H9 (cell line): ENCODE data around the gene WHRN. TPM values are rescaled to one million over a fixed set of nuclear protein-coding genes. Genes with fewer than 3 reads are reported as not detected.

Experiments
- DNase-seq: peaks from one replicate; pipeline ENCODE4 v3.0.0-alpha.2; 2017
- H2AFZ ChIP-seq: one replicate; pipeline ENCODE4 v1.6.1; 2013; ENCODE audit warnings: mild to moderate bottlenecking, low read length, control low read depth, moderate library complexity
- H2AK5ac ChIP-seq: 2 replicates; pipeline ENCODE4 v1.6.1; 2013; ENCODE audit warnings: low read length, control low read depth, mixed read lengths; ENCODE audit not compliant: insufficient read length
- H2BK120ac ChIP-seq: one replicate; pipeline ENCODE4 v1.6.1; 2013; ENCODE audit warnings: low read depth, mild to moderate bottlenecking, low read length, control low read depth, inconsistent platforms; ENCODE audit not compliant: poor library complexity, severe bottlenecking
- H2BK12ac ChIP-seq: 2 replicates; pipeline ENCODE4 v1.6.1; 2013; ENCODE audit warnings: low read length, control low read depth, mixed read lengths, low read depth; ENCODE audit not compliant: insufficient read length
- H2BK15ac ChIP-seq: 2 replicates; pipeline ENCODE4 v1.6.1; 2013; ENCODE audit warnings: low read depth, low read length, control low read depth
- H2BK20ac ChIP-seq: one replicate; pipeline ENCODE4 v1.6.1; 2013; ENCODE audit warnings: low read depth, mild to moderate bottlenecking, low read length, control low read depth, inconsistent platforms; ENCODE audit not compliant: poor library complexity, severe bottlenecking
- H2BK5ac ChIP-seq: 2 replicates; pipeline ENCODE4 v1.6.1; 2013; ENCODE audit warnings: low read length, control low read depth, mixed read lengths; ENCODE audit not compliant: insufficient read length
- H3K14ac ChIP-seq: 2 replicates; pipeline ENCODE4 v1.6.1; 2013; ENCODE audit warnings: low read length, control low read depth; ENCODE audit not compliant: insufficient read depth
- H3K18ac ChIP-seq: 2 replicates; pipeline ENCODE4 v1.6.1; 2013; ENCODE audit warnings: low read depth, mild to moderate bottlenecking, mixed read lengths, low read length, control low read depth; ENCODE audit not compliant: insufficient read length
- H3K23ac ChIP-seq: 2 replicates; pipeline ENCODE4 v1.6.1; 2013; ENCODE audit warnings: low read length, control low read depth, mixed read lengths, low read depth; ENCODE audit not compliant: insufficient read length
- H3K23me2 ChIP-seq: 2 replicates; pipeline ENCODE4 v1.6.1; 2013; ENCODE audit warnings: low read depth, mild to moderate bottlenecking, mixed read lengths, low read length, control low read depth; ENCODE audit not compliant: insufficient read length, poor library complexity, severe bottlenecking
- H3K27ac ChIP-seq: 2 replicates; pipeline ENCODE4 v1.5.1; 2013; ENCODE audit warnings: low read length, control low read depth, mixed read lengths, low read depth; ENCODE audit not compliant: insufficient read length
- H3K27me3 ChIP-seq: 2 replicates; pipeline ENCODE4 v1.6.1; 2013; ENCODE audit warnings: low read length, control low read depth, inconsistent platforms; ENCODE audit not compliant: insufficient read depth
- H3K4ac ChIP-seq: 2 replicates; pipeline ENCODE4 v1.6.1; 2013; ENCODE audit warnings: low read depth, mild to moderate bottlenecking, control low read depth, inconsistent platforms, low read length, moderate library complexity
- H3K4me1 ChIP-seq: 2 replicates; pipeline ENCODE4 v1.6.1; 2013; ENCODE audit warnings: low read length, control low read depth, inconsistent platforms; ENCODE audit not compliant: insufficient read depth
- H3K4me2 ChIP-seq: 2 replicates; pipeline ENCODE4 v1.6.1; 2013; ENCODE audit warnings: low read length, control low read depth, mixed read lengths; ENCODE audit not compliant: insufficient read length, insufficient read depth
- H3K56ac ChIP-seq: 2 replicates; pipeline ENCODE4 v1.6.1; 2013; ENCODE audit warnings: low read depth, mild to moderate bottlenecking, mixed read lengths, low read length, control low read depth; ENCODE audit not compliant: insufficient read length
- H3K79me1 ChIP-seq: 2 replicates; pipeline ENCODE4 v1.6.1; 2013; ENCODE audit warnings: low read depth, mild to moderate bottlenecking, moderate library complexity, low read length, control low read depth, inconsistent platforms; ENCODE audit not compliant: insufficient read depth, poor library complexity, severe bottlenecking
- H3K79me2 ChIP-seq: 2 replicates; pipeline ENCODE4 v1.6.1; 2013; ENCODE audit warnings: low read length, control low read depth, inconsistent platforms; ENCODE audit not compliant: insufficient read depth
- H3K9ac ChIP-seq: 2 replicates; pipeline ENCODE4 v1.6.1; 2013; ENCODE audit warnings: low read length, control low read depth, mixed read lengths; ENCODE audit not compliant: insufficient read length; ENCODE audit errors: extremely low read depth
- H3K9me3 ChIP-seq: one replicate; pipeline ENCODE4 v1.6.1; 2013; ENCODE audit warnings: low read depth, low read length, inconsistent platforms; ENCODE audit not compliant: control insufficient read depth
- H3T11ph ChIP-seq: one replicate; pipeline ENCODE4 v1.6.1; 2013; ENCODE audit warnings: mild to moderate bottlenecking, low read length, control low read depth, inconsistent platforms
- H4K20me1 ChIP-seq: one replicate; pipeline ENCODE4 v1.6.1; 2013; ENCODE audit not compliant: control insufficient read depth, insufficient read length, insufficient read depth
- H4K5ac ChIP-seq: 2 replicates; pipeline ENCODE4 v1.6.1; 2013; ENCODE audit warnings: low read depth, mild to moderate bottlenecking, mixed read lengths, low read length, control low read depth; ENCODE audit not compliant: insufficient read length
- H4K8ac ChIP-seq: replicated peaks from 2 replicates; pipeline ENCODE4 v1.6.1; 2013; ENCODE audit warnings: low read length, control low read depth, mixed read lengths, low read depth; ENCODE audit not compliant: insufficient read length
- H4K91ac ChIP-seq: 2 replicates; pipeline ENCODE4 v1.6.1; 2013; ENCODE audit warnings: low read depth, mild to moderate bottlenecking, moderate library complexity, mixed read lengths, low read length, control low read depth; ENCODE audit not compliant: insufficient read length
- H3K27ac Mint-ChIP-seq, 3 experiments: 2 replicates in 2 of 3; 3 replicates in 1 of 3; pipeline ENCODE4 v1.8.0; 2020 to 2021; ENCODE audit warnings: mixed read lengths in 3 of 3, mild to moderate bottlenecking in 1 of 3, moderate library complexity in 1 of 3
- H3K27me3 Mint-ChIP-seq: 2 replicates; pipeline ENCODE4 v1.8.0; 2021; ENCODE audit warnings: low read depth, mild to moderate bottlenecking, moderate library complexity, mixed read lengths
- H3K36me3 Mint-ChIP-seq, 3 experiments: 2 replicates in 2 of 3; 3 replicates in 1 of 3; pipeline ENCODE4 v1.8.0; 2020 to 2021; ENCODE audit warnings: low read depth in 3 of 3, mixed read lengths in 3 of 3; ENCODE audit not compliant: insufficient read depth in 1 of 3
- H3K4me1 Mint-ChIP-seq, 2 experiments: 2 replicates each; pipeline ENCODE4 v1.8.0; 2020; ENCODE audit warnings: mixed read lengths in 2 of 2
- H3K4me3 Mint-ChIP-seq, 2 experiments: 2 replicates in 1 of 2; 3 replicates in 1 of 2; pipeline ENCODE4 v1.8.0; 2020 to 2021; ENCODE audit warnings: mild to moderate bottlenecking in 2 of 2, mixed read lengths in 2 of 2, moderate library complexity in 1 of 2
- H3K9me3 Mint-ChIP-seq, 2 experiments: 2 replicates in 1 of 2; 3 replicates in 1 of 2; pipeline ENCODE4 v1.8.0; 2020; ENCODE audit warnings: mild to moderate bottlenecking in 2 of 2, mixed read lengths in 2 of 2, moderate library complexity in 1 of 2
- CTCF ChIP-seq: fragments of 200-600 bp; sonication (generic); conservative IDR thresholded peaks from 3 replicates; pipeline ENCODE4 v1.8.0; 2021; ENCODE audit warnings: antibody characterized with exemption, mild to moderate bottlenecking
- WGBS: extraction: QIAGEN DNeasy Blood & Tissue Kit; methylation state at CpG from one replicate; pipeline ENCODE4 v1.1.7; 2013; ENCODE audit warnings: missing lambda C conversion rate, low lambda C conversion rate, mixed read lengths; ENCODE audit not compliant: insufficient read length; ENCODE audit errors: extremely low coverage; 5-methylcytosine and 5-hydroxymethylcytosine counted together
- total RNA-seq: library from RNA; stranded (reverse); gene quantifications from 2 replicates; pipeline ENCODE4 v1.2.1, GENCODE V29; 2021

Gene WHRN
- total RNA-seq, 1 experiment from 2014 or later = 2.2 TPM

- Histone ChIP-seq H3K4me1 (peaks cover 4% of the 10 kb centered on the region; the same call in 1 of the 2 replicates), H3K4ac (no peak overlapping the region), H3K14ac (no peak overlapping the region), H4K8ac (no peak overlapping the region), H3K23me2 (no peaks in the 10 kb centered on the region), H3K9me3 (no peaks in the 10 kb centered on the region), H2BK5ac (no peak overlapping the region), H2BK20ac (no peak overlapping the region), H4K20me1 (no peaks in the 10 kb centered on the region), H3K56ac (no peak overlapping the region), H2BK120ac (no peak overlapping the region), H3K27ac (no peak overlapping the region), H3K79me1 (no peaks in the 10 kb centered on the region), H3K79me2 (no peaks in the 10 kb centered on the region), H3K18ac (no peak overlapping the region), H4K91ac (no peak overlapping the region), H3K4me2 (no peak overlapping the region), H4K5ac (no peak overlapping the region), H2BK15ac (no peak overlapping the region), H2BK12ac (no peak overlapping the region), H3K27me3 (no peaks in the 10 kb centered on the region), H2AK5ac (no peak overlapping the region), H3K23ac (no peak overlapping the region), H3K9ac (no peak overlapping the region), H2AFZ (no peak overlapping the region), H3T11ph (no peak overlapping the region)
- no peak for DNase-seq
- Mint-ChIP-seq H3K4me1 (peaks cover 9 to 13% of the 10 kb centered on the region in 2 experiments), H3K27ac (peak overlapping the region in 1 of 3 experiments; percentile 91; a peak in 1 of 7 replicates), H3K36me3 (no peaks in the 10 kb centered on the region; a peak in 1 of 7 replicates), H3K4me3 (no peak overlapping the region), H3K9me3 (no peaks in the 10 kb centered on the region), H3K27me3 (no peaks in the 10 kb centered on the region; the same call in 1 of the 2 replicates)
- no CpG with 5 or more reads among the region's 5 CpGs for WGBS
- TF ChIP-seq CTCF = no peak
Measured at GRCh38 chr9:114449236-114449635, 56.0 kb downstream of the WHRN start.
